Stimulated activated memory B cell treated with anti-CD40 and anti-IgM and Interleukin-4, amounts not matched to agents 10 μg/mL and 1 μg/mL and 100 μg/mL, for 72 hours (primary cell): ENCODE measurements around the gene SEPHS1.

Source experiments
- ATAC-seq: fragments of 150-1000 bp; cut with Tn5 transposase; 2 replicates; pipeline ENCODE4 v1.10.0; 2021
- H3K27ac Mint-ChIP-seq: one replicate; pipeline ENCODE4 v1.8.0; 2022; ENCODE audit warnings: mild to moderate bottlenecking, mixed read lengths
- H3K27me3 Mint-ChIP-seq: one replicate; pipeline ENCODE4 v1.8.0; 2022; ENCODE audit warnings: mixed read lengths
- H3K36me3 Mint-ChIP-seq: one replicate; pipeline ENCODE4 v1.8.0; 2022; ENCODE audit warnings: mixed read lengths
- H3K4me1 Mint-ChIP-seq: one replicate; pipeline ENCODE4 v1.8.0; 2022; ENCODE audit warnings: mixed read lengths
- H3K4me3 Mint-ChIP-seq: one replicate; pipeline ENCODE4 v1.8.0; 2022; ENCODE audit warnings: mild to moderate bottlenecking, moderate library complexity, mixed read lengths
- H3K9me3 Mint-ChIP-seq: one replicate; pipeline ENCODE4 v1.8.0; 2022; ENCODE audit warnings: mixed read lengths

SEPHS1 gene

DNA sequence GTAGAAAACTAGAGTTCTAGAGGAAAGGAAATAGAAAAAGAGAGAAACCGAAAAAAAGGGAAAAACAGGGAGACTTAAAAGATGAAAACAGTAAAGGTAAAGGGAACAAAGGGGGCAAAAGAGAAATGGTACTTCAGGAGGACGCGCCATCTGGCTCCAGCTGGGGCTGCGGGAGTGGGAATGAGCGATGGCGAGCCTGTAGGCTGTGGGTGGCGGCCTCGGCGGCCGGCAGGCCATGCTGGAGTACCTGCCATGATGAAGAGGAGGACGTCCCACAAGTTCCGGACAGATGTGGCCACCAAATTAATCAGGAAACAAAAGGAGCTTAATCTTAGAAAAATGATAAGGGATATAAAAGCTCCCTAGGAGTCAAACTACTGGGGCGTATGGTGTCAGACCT lies 26.5 kb downstream of the SEPHS1 start:
- H3K27me3 Mint-ChIP-seq = no peaks in the 10 kb centered on the region
- no peaks in the 10 kb centered on the region for H3K4me1 Mint-ChIP-seq
- peaks cover 50% of the 10 kb centered on the region for H3K36me3 Mint-ChIP-seq
- H3K27ac Mint-ChIP-seq = no peak overlapping the region
- H3K4me3 Mint-ChIP-seq = no peak overlapping the region
- no peaks in the 10 kb centered on the region for H3K9me3 Mint-ChIP-seq
- ATAC-seq = no peak

DNA sequence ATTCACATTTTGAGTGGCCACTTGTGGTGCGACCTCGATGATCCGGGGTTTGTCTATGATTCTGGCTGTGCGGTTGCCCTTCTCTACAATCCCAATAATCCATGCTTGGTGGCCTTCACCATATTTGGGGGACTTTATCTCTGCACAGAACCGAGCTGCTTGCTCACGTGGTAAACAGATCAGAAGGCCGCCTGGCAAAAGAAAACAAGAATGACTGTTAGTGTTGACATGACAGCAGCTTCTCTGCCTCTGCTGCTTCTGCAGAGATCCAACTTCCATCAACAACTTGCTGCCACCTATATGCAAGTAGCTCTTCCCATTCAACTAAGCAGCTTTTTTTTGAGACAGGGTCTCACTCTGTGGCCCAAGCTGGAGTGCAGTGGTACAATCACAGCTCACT lies 28.9 kb downstream of the SEPHS1 start:
- no peak for ATAC-seq
- no peaks in the 10 kb centered on the region for H3K27me3 Mint-ChIP-seq
- H3K36me3 Mint-ChIP-seq = peaks cover 37% of the 10 kb centered on the region
- H3K4me1 Mint-ChIP-seq = no peaks in the 10 kb centered on the region
- no peak overlapping the region for H3K4me3 Mint-ChIP-seq
- no peaks in the 10 kb centered on the region for H3K9me3 Mint-ChIP-seq
- H3K27ac Mint-ChIP-seq = no peak overlapping the region

DNA sequence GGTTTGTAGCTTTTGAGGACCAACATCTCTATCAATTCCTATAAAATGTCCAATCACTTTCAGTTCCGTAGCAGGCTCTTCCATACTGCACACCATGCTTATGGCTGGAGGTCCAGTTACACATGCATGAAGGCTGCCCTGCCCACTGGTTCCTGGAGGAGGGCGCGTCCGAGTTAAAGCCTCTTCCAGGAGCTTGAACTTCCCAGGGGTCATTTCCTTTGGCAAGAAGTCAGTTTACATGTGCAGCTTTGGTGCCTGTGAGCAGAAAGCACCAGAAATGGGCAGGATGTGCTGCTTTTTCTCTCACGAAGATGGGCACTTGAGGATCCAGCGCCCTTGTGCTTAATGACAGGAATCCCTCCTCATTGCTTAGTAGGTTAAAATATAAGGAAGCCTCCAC lies 30.6 kb downstream of the SEPHS1 start:
- Mint-ChIP-seq H3K36me3 (peaks cover 26% of the 10 kb centered on the region), H3K4me3 (no peak overlapping the region), H3K27me3 (no peaks in the 10 kb centered on the region), H3K4me1 (no peaks in the 10 kb centered on the region), H3K9me3 (no peaks in the 10 kb centered on the region), H3K27ac (no peak overlapping the region)
- ATAC-seq = no peak

GRCh38 chr10:13316635-13317311 lies 31.3 kb downstream of the SEPHS1 start:
- Mint-ChIP-seq H3K4me3 (no peak overlapping the region), H3K4me1 (no peaks in the 10 kb centered on the region), H3K27me3 (no peaks in the 10 kb centered on the region), H3K36me3 (peaks cover 21% of the 10 kb centered on the region), H3K9me3 (no peaks in the 10 kb centered on the region), H3K27ac (no peak overlapping the region)
- no peak for ATAC-seq

DNA sequence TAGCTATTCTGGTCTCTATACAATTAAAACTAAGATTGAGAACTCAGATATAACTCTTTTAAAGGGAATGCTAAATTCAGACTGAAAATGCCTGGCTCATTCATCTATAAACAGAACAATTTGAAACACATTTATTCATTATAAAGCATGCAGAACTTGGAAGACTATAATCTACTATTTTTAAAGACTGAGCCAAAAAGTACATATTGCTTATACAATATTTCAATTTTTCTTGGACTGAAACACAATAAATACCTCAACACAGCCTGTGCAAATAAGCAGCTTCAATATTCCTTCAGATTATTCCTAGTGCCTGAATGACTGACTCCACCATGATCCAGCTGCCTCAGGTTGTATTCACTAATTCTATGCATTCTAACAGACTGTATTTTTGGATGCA lies 32.7 kb downstream of the SEPHS1 start:
- ATAC-seq = no peak
- Mint-ChIP-seq H3K4me3 (no peak overlapping the region), H3K36me3 (peaks cover 14% of the 10 kb centered on the region), H3K27me3 (no peaks in the 10 kb centered on the region), H3K4me1 (no peaks in the 10 kb centered on the region), H3K27ac (no peak overlapping the region), H3K9me3 (no peaks in the 10 kb centered on the region)

- H3K27ac Mint-ChIP-seq = no peak overlapping the region
- no peaks in the 10 kb centered on the region for H3K4me1 Mint-ChIP-seq
- H3K4me3 Mint-ChIP-seq = no peak overlapping the region
- H3K27me3 Mint-ChIP-seq = no peaks in the 10 kb centered on the region
- H3K36me3 Mint-ChIP-seq = peaks cover under 1% of the 10 kb centered on the region
- no peaks in the 10 kb centered on the region for H3K9me3 Mint-ChIP-seq
- ATAC-seq = no peak
These were observed 36.9 kb downstream of the SEPHS1 start for GRCh38 chr10:13311177-13311575.

DNA sequence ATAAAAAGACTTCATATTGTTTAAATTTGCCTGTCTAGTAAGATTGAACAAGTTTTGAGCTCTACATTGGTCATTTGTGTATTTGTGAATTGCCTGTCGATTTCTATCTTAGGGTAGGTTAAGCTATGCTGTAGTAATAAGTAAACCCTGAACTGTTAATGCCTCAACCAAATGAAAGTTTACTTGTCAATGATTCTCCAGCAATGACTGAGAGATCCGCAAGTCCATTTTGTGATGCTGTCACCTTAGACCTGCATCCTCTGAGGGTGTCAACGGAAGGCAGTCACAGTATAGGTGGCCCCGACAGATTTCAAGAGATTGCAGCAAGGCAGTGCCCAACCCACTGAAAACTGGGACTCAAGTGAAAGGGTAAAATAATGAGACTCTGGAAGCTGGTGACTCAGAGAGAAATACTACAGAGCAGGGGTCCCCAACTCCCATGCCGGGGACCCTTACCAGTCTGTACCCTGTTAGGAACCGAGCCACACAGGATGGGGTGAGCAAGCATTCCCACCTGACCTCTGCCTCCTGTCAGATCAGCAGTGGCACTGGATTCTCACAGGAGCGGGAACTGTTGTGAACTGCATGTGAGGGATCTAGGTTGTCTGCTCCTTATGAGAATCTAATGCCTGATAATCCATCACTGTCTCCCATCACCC lies 37.4 kb downstream of the SEPHS1 start:
- Mint-ChIP-seq H3K4me1 (no peaks in the 10 kb centered on the region), H3K27ac (no peak overlapping the region), H3K27me3 (no peaks in the 10 kb centered on the region), H3K4me3 (no peak overlapping the region), H3K9me3 (no peaks in the 10 kb centered on the region), H3K36me3 (peaks cover 6% of the 10 kb centered on the region)
- ATAC-seq = no peak

DNA sequence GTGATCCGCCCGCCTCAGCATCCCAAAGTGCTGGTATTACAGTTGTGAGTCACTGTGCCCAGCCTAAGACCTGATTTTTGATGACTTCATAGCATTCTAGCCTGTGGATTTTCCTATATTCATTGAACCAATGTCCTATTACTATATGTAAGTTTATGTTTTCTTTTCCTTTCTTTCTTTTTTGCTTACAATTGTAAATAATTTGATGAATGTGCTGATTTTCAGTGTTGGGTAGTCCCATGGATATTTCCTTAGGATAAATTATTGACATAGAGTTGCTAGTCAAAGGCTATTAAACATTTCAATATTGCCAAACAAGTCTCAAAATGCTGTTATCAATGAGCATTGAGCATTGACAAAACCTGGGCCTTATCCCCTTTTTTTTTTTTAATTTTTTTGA lies 38.3 kb downstream of the SEPHS1 start:
- H3K9me3 Mint-ChIP-seq = no peaks in the 10 kb centered on the region
- no peak for ATAC-seq
- H3K4me3 Mint-ChIP-seq = no peak overlapping the region
- no peak overlapping the region for H3K27ac Mint-ChIP-seq
- no peaks in the 10 kb centered on the region for H3K4me1 Mint-ChIP-seq
- peaks cover 6% of the 10 kb centered on the region for H3K36me3 Mint-ChIP-seq
- H3K27me3 Mint-ChIP-seq = no peaks in the 10 kb centered on the region

GRCh38 chr10:13308096-13308495 lies 40.0 kb downstream of the SEPHS1 start:
- H3K36me3 Mint-ChIP-seq = peaks cover 6% of the 10 kb centered on the region
- H3K4me3 Mint-ChIP-seq = no peak overlapping the region
- no peaks in the 10 kb centered on the region for H3K27me3 Mint-ChIP-seq
- no peaks in the 10 kb centered on the region for H3K9me3 Mint-ChIP-seq
- no peak overlapping the region for H3K27ac Mint-ChIP-seq
- no peaks in the 10 kb centered on the region for H3K4me1 Mint-ChIP-seq
- ATAC-seq = no peak

DNA sequence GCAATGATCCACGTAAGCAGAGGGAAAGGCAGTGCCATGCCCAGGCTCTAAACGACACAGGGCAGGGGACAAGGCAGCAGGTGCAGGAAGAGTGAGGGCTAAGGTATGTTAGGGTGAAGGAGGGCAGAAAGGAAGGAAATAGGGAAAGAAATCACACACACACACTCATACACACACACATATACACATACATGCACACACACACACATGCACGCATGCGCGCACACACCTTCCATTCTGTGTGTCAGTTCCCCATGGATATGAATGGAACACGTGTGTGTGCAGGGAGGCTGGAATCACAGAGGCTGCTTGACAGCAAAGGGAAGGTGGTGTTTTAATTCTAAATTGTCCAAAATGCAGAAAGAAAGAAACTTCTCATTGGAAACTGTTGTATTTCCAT lies 42.0 kb downstream of the SEPHS1 start:
- Mint-ChIP-seq H3K4me1 (peaks cover 16% of the 10 kb centered on the region), H3K27ac (no peak overlapping the region), H3K4me3 (no peak overlapping the region), H3K27me3 (no peaks in the 10 kb centered on the region), H3K9me3 (no peaks in the 10 kb centered on the region), H3K36me3 (peaks cover 6% of the 10 kb centered on the region)
- ATAC-seq = no peak

- peak overlapping the region; percentile 83 for H3K4me3 Mint-ChIP-seq
- ATAC-seq = no peak
- H3K27ac Mint-ChIP-seq = peak overlapping the region; percentile 99
- no peaks in the 10 kb centered on the region for H3K27me3 Mint-ChIP-seq
- peaks cover 6% of the 10 kb centered on the region for H3K36me3 Mint-ChIP-seq
- H3K9me3 Mint-ChIP-seq = no peaks in the 10 kb centered on the region
- peaks cover 30% of the 10 kb centered on the region for H3K4me1 Mint-ChIP-seq
These were observed 45.1 kb downstream of the SEPHS1 start for GRCh38 chr10:13302821-13303555.

- peaks cover 30% of the 10 kb centered on the region for H3K4me1 Mint-ChIP-seq
- H3K9me3 Mint-ChIP-seq = no peaks in the 10 kb centered on the region
- ATAC-seq = peak; percentile 89
- no peaks in the 10 kb centered on the region for H3K36me3 Mint-ChIP-seq
- H3K27ac Mint-ChIP-seq = peak within 1 kb of the TSS; percentile 79
- peak within 1 kb of the TSS; percentile 80 for H3K4me3 Mint-ChIP-seq
- H3K27me3 Mint-ChIP-seq = no peaks in the 10 kb centered on the region
These were observed 48.4 kb downstream of the SEPHS1 start, which contains the start of gene PHYH for GRCh38 chr10:13299437-13300287. TSS of gene PHYH (minus strand) at chr10:13300064. CDS start at chr10:13300042, 22 bp downstream.

- H3K27ac Mint-ChIP-seq = peak overlapping the region; percentile 79
These were observed 49.2 kb downstream of the SEPHS1 start for GRCh38 chr10:13298748-13299436.

DNA sequence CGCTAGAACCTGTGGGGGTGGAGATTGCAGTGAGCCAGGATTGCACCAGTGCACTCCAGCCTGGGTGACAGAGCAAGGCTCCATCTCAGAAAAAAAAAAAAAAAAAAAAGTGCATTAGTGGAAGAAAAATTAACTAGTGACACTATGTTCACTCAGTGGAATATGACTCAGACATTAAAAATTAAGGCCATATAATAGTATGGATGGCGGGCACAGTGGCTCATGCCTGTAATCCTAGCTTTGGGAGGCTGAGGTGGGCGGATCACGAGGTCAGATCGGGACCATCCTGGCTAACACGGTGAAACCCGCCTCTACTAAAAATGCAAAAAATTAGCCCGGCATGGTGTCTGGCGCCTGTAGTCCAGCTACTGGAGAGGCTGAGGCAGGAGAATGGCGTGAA lies 51.6 kb downstream of the SEPHS1 start:
- Mint-ChIP-seq H3K4me3 (no peak overlapping the region), H3K9me3 (no peaks in the 10 kb centered on the region), H3K27ac (no peak overlapping the region), H3K27me3 (no peaks in the 10 kb centered on the region), H3K36me3 (peaks cover 19% of the 10 kb centered on the region), H3K4me1 (peaks cover 17% of the 10 kb centered on the region)
- ATAC-seq = no peak

More at GRCh38 chr10:13298748-13299436, 49.2 kb downstream of the SEPHS1 start:
- H3K4me3 Mint-ChIP-seq = peak overlapping the region; percentile 80
- ATAC-seq = no peak
- H3K27me3 Mint-ChIP-seq = no peaks in the 10 kb centered on the region
- peaks cover 30% of the 10 kb centered on the region for H3K4me1 Mint-ChIP-seq
- no peaks in the 10 kb centered on the region for H3K9me3 Mint-ChIP-seq
- H3K36me3 Mint-ChIP-seq = no peaks in the 10 kb centered on the region
